HCT116 (cell line): ENCODE measurements around the gene RNPEPL1. TPM values are rescaled to one million over a fixed set of nuclear protein-coding genes. Genes with fewer than 3 reads are reported as not detected.
A peak's percentile ranks its signal among the peaks of the same experiment; 100 is the strongest.

Source experiments
- ATAC-seq: fragments of 200-7000 bp; cut with Tn5 transposase; 2 replicates; pipeline ENCODE4 v1.9.1; 2020; ENCODE audit warnings: mild to moderate bottlenecking, moderate library complexity
- BruUV-seq: library from RNA; stranded (reverse); fragments of 400-500 nt; replicated peaks from 2 replicates; lab custom pipeline; 2021; lab: Mats Ljungman, UMichigan
- CTCF ChIA-PET: fragments of 300-600 bp; sonication (Branson Sonifier 250); formaldehyde crosslinking; loops from one replicate; lab custom pipeline; 2021; ENCODE audit warnings: antibody characterized with exemption; lab: Charles Lee
- POLR2A ChIA-PET: fragments of 300-600, 350-600 bp; sonication (Branson Sonifier 250); formaldehyde crosslinking; loops from one replicate; lab custom pipeline; 2021; ENCODE audit warnings: antibody characterized with exemption; lab: Charles Lee
- RAD21 ChIA-PET, 2 experiments: fragments of 300-600 bp; sonication (Branson Sonifier 250); formaldehyde crosslinking; loops; one replicate each; lab custom pipeline; 2023; ENCODE audit warnings: low total read pairs in 2 of 2; ENCODE audit not compliant: uncharacterized antibody in 2 of 2, unreplicated experiment in 2 of 2, low non-redundant PET in 1 of 2; lab: Charles Lee
- DNase-seq: peaks from one replicate; pipeline ENCODE4 v3.0.0-alpha.2; 2010; ENCODE audit warnings: low read depth, low spot score
- H2AFZ ChIP-seq: fragments of 200-600 bp; shearing (Covaris generic), sonication (generic); 2 replicates; pipeline ENCODE4 v1.6.1; 2017; ENCODE audit warnings: low read depth, mixed run types, mixed read lengths, antibody characterized with exemption, low read length; ENCODE audit not compliant: poor library complexity, severe bottlenecking
- H3K27ac ChIP-seq: 2 replicates; pipeline ENCODE4 v1.5.1; 2012; ENCODE audit warnings: low read depth, low read length
- H3K27me3 ChIP-seq: fragments of 200-600 bp; sonication (generic); 2 replicates; pipeline ENCODE4 v1.6.1; 2016; ENCODE audit warnings: mixed run types, low read length, mixed read lengths; ENCODE audit not compliant: insufficient read depth
- H3K36me3 ChIP-seq, 2 experiments: fragments of 200-500 bp in 1 of 2; fragments of 200-600 bp in 1 of 2; sonication (Bioruptor generic) in 1 of 2; sonication (generic) in 1 of 2; 2 replicates each; pipeline versions ENCODE4 v1.5.1 to v1.6.1; 2014 to 2016; ENCODE audit warnings: low read length in 2 of 2, inconsistent platforms in 1 of 2, mixed read lengths in 1 of 2, mixed run types in 1 of 2; ENCODE audit not compliant: insufficient read depth in 2 of 2, control insufficient read depth in 1 of 2
- H3K4me1 ChIP-seq, 2 experiments: fragments of 200-600 bp in 1 of 2; sonication (generic) in 1 of 2; 2 replicates each; pipeline versions ENCODE4 v1.5.1 to v1.6.1; 2012 to 2017; ENCODE audit warnings: low read length in 2 of 2, inconsistent platforms in 1 of 2, mild to moderate bottlenecking in 1 of 2, mixed read lengths in 1 of 2, mixed run types in 1 of 2, moderate library complexity in 1 of 2; ENCODE audit not compliant: insufficient read depth in 2 of 2, control insufficient read depth in 1 of 2
- H3K4me2 ChIP-seq: fragments of 200-600 bp; sonication (generic); 2 replicates; pipeline ENCODE4 v1.6.1; 2017; ENCODE audit warnings: mixed run types, low read length, mixed read lengths
- H3K4me3 ChIP-seq, 2 experiments: fragments of 200-600 bp in 1 of 2; sonication (generic) in 1 of 2; replicated peaks in 1 of 2; 2 replicates each; pipeline ENCODE4 v1.5.1; 2011 to 2016; ENCODE audit warnings: low read length in 2 of 2, control low read depth in 1 of 2, low read depth in 1 of 2, mild to moderate bottlenecking in 1 of 2, mixed read lengths in 1 of 2, mixed run types in 1 of 2
- H3K79me2 ChIP-seq: fragments of 200-600 bp; sonication (generic); 2 replicates; pipeline ENCODE4 v1.6.1; 2017; ENCODE audit warnings: mild to moderate bottlenecking, mixed run types, low read length, moderate library complexity, mixed read lengths; ENCODE audit not compliant: insufficient read depth
- H3K9ac ChIP-seq: fragments of 200-600 bp; sonication (generic); 2 replicates; pipeline ENCODE4 v1.6.1; 2016; ENCODE audit warnings: low read length, mixed read lengths
- H3K9me2 ChIP-seq: fragments of 200-600 bp; sonication (generic), shearing (Covaris generic); 2 replicates; pipeline ENCODE4 v1.6.1; 2017; ENCODE audit warnings: mixed run types, mild to moderate bottlenecking, moderate library complexity; ENCODE audit not compliant: insufficient read depth
- H3K9me3 ChIP-seq, 2 experiments: fragments of 200-500 bp in 1 of 2; fragments of 200-600 bp in 1 of 2; sonication (Bioruptor generic) in 1 of 2; sonication (generic) in 1 of 2; 2 replicates each; pipeline ENCODE4 v1.6.1; 2014 to 2017; ENCODE audit warnings: low read length in 2 of 2, mixed read lengths in 2 of 2, inconsistent platforms in 1 of 2, low read depth in 1 of 2, mild to moderate bottlenecking in 1 of 2, mixed run types in 1 of 2, moderate library complexity in 1 of 2; ENCODE audit not compliant: control insufficient read depth in 1 of 2, insufficient read depth in 1 of 2
- H4K20me1 ChIP-seq: fragments of 200-600 bp; sonication (generic), shearing (Covaris generic); 2 replicates; pipeline ENCODE4 v1.6.1; 2017; ENCODE audit warnings: mixed run types, mild to moderate bottlenecking, moderate library complexity; ENCODE audit not compliant: insufficient read depth
- CBX3 ChIP-seq: IDR thresholded peaks from 2 replicates; pipeline ENCODE4 v1.6.1; 2012; ENCODE audit warnings: low read depth
- CEBPB ChIP-seq: IDR thresholded peaks from 2 replicates; pipeline ENCODE4 v1.6.1; 2012; ENCODE audit warnings: low read depth
- CTCF ChIP-seq, 3 experiments: fragments of 200-600 bp in 1 of 3; sonication (generic) in 1 of 3; IDR thresholded peaks in 2 of 3; conservative IDR thresholded peaks in 1 of 3; 2 replicates each; pipeline ENCODE4 v1.5.1; 2012 to 2017; ENCODE audit warnings: low read depth in 2 of 3, low read length in 2 of 3, antibody characterized with exemption in 1 of 3, borderline replicate concordance in 1 of 3, control low read depth in 1 of 3, mild to moderate bottlenecking in 1 of 3, mixed read lengths in 1 of 3, mixed run types in 1 of 3, moderate library complexity in 1 of 3; ENCODE audit not compliant: insufficient read depth in 1 of 3
- EZH2 ChIP-seq: fragments of 200-600 bp; sonication (generic); IDR thresholded peaks from 2 replicates; pipeline ENCODE4 v1.6.1; 2017; ENCODE audit warnings: antibody characterized with exemption, mixed run types
- FOSL1 ChIP-seq: IDR thresholded peaks from 2 replicates; pipeline ENCODE4 v1.6.1; 2012; ENCODE audit warnings: low read depth
- JUND ChIP-seq: IDR thresholded peaks from 2 replicates; pipeline ENCODE4 v1.6.1; 2012
- MAX ChIP-seq: IDR thresholded peaks from 2 replicates; pipeline ENCODE4 v1.6.1; 2012
- POLR2A ChIP-seq: IDR thresholded peaks from 2 replicates; pipeline ENCODE4 v1.7.0; 2011; ENCODE audit warnings: borderline replicate concordance; ENCODE audit not compliant: insufficient read depth, insufficient read length; ENCODE audit errors: extremely low read depth
- RAD21 ChIP-seq: IDR thresholded peaks from 2 replicates; pipeline ENCODE4 v1.6.1; 2012; ENCODE audit warnings: low read depth, mild to moderate bottlenecking
- SP1 ChIP-seq: IDR thresholded peaks from 2 replicates; pipeline ENCODE4 v1.6.1; 2012; ENCODE audit warnings: low read depth
- YY1 ChIP-seq: IDR thresholded peaks from 2 replicates; pipeline ENCODE4 v1.6.1; 2011; ENCODE audit warnings: low read length, low read depth, moderate library complexity, mild to moderate bottlenecking; ENCODE audit not compliant: insufficient replicate concordance; ENCODE audit errors: extremely low read depth
- ZBTB33 ChIP-seq: IDR thresholded peaks from 2 replicates; pipeline ENCODE4 v1.6.1; 2011; ENCODE audit warnings: mild to moderate bottlenecking, low read length, moderate library complexity; ENCODE audit not compliant: insufficient replicate concordance; ENCODE audit errors: extremely low read depth
- ZFX ChIP-seq: fragments of 450-650 bp; IDR thresholded peaks from 2 replicates; pipeline ENCODE4 v1.6.1; 2017
- intact Hi-C: fragments of 100-400 bp; cut with micrococcal nuclease; formaldehyde crosslinking; loops from 2 replicates; pipeline ENCODE4 v1.10.0; 2022
- total RNA-seq: library from RNA; stranded (reverse); gene quantifications from one replicate; pipeline ENCODE4 v1.2.1, GENCODE V29; 2021; ENCODE audit not compliant: unreplicated experiment

The RNPEPL1 gene
- total RNA-seq, 1 experiment from 2014 or later = 49.7 TPM

GRCh38 chr2:240577281-240578109, 9.2 kb downstream of the RNPEPL1 start:
- Histone ChIP-seq H3K9me2 (no peaks in the 10 kb centered on the region), H3K9me3 (no peaks in the 10 kb centered on the region)
- TSS peak; percentile 7 for BruUV-seq
- TF ChIP-seq MAX (no peak), CEBPB (no peak), CTCF (IDR thresholded peaks at IDR 0.05 in 2 of 3, conservative IDR thresholded peaks at IDR 0.05 in 1 of 3; ENCODE audit: borderline replicate concordance in 1 of 3, insufficient read depth in 1 of 3, low read depth in 2 of 3, low read length in 2 of 3) (no peak), FOSL1 (no peak), JUND (no peak)
- TF ChIP-seq, all 23 proteins: peak for 0
- intact Hi-C loops = no loop called here
- ATAC-seq = no peak
- Histone ChIP-seq H3K9ac (no peak overlapping the region), H3K36me3 (no peaks in the 10 kb centered on the region), H3K27ac (no peak overlapping the region), H3K4me2 (no peak overlapping the region), H3K4me1 (peaks cover 35 to 39% of the 10 kb centered on the region in 2 experiments), H2AFZ (no peak overlapping the region), H4K20me1 (no peaks in the 10 kb centered on the region), H3K27me3 (no peaks in the 10 kb centered on the region), H3K4me3 (no peak overlapping the region), H3K79me2 (peaks cover 36% of the 10 kb centered on the region)
- DNase-seq = no peak
- CTCF ChIA-PET = interaction anchor here (3.7 kb wide), 1 partner anchor 11 kb away, joined by 48 read pairs; no protein-coding TSS in a partner anchor
- POLR2A ChIA-PET = no interaction called here
- RAD21 ChIA-PET = interaction anchor here in 1 of 2 experiments (0.6 kb wide), 1 partner anchor 158 kb away, joined by 4 read pairs; no protein-coding TSS in a partner anchor

- H3K4me2 ChIP-seq = no peak overlapping the region
- ChIA-PET RAD21 (no interaction called here), CTCF (interaction anchor here (3.7 kb wide), 1 partner anchor 12 kb away, joined by 48 read pairs; no protein-coding TSS in a partner anchor), POLR2A (no interaction called here)
- ATAC-seq (no peak), DNase-seq (no peak)
- no peaks in the 10 kb centered on the region for H3K36me3 ChIP-seq
- no peaks in the 10 kb centered on the region for H3K9me3 ChIP-seq
- no peak overlapping the region for H3K4me3 ChIP-seq
- H3K4me1 ChIP-seq = peaks cover 35 to 44% of the 10 kb centered on the region in 2 experiments
- 0 out of 2 replicates have a peak overlapping the region, but pooled peaks have one; percentile 77 for H3K27ac ChIP-seq
- no peaks in the 10 kb centered on the region for H3K27me3 ChIP-seq
- H2AFZ ChIP-seq = no peak overlapping the region
- intact Hi-C loops = no loop called here
- H4K20me1 ChIP-seq = no peaks in the 10 kb centered on the region
- BruUV-seq = no TSS peak
- peaks cover 41% of the 10 kb centered on the region for H3K79me2 ChIP-seq
- no peaks in the 10 kb centered on the region for H3K9me2 ChIP-seq
- H3K9ac ChIP-seq = no peak overlapping the region
- TF ChIP-seq ZFX = no peak
- no peak for TF ChIP-seq CBX3
- TF ChIP-seq YY1 = no peak
- no peak for TF ChIP-seq SP1
- TF ChIP-seq JUND = no peak
- no peak for TF ChIP-seq RAD21
- TF ChIP-seq ZBTB33 = no peak
- TF ChIP-seq EZH2 = no peak
- TF ChIP-seq POLR2A = no peak
Measured at GRCh38 chr2:240578110-240578450, 9.8 kb downstream of the RNPEPL1 start.
